ENCODE measurements around the gene MAP4. TPM values are rescaled to one million over a fixed set of nuclear protein-coding genes. Genes with fewer than 3 reads are reported as not detected.

MAP4 gene
- total and polyA plus RNA-seq, 2 of the 13 experiments (the other 11 are each of a cell fraction or from before 2014, with no cell fraction given) = 33.1 to 38.7 TPM

DNA sequence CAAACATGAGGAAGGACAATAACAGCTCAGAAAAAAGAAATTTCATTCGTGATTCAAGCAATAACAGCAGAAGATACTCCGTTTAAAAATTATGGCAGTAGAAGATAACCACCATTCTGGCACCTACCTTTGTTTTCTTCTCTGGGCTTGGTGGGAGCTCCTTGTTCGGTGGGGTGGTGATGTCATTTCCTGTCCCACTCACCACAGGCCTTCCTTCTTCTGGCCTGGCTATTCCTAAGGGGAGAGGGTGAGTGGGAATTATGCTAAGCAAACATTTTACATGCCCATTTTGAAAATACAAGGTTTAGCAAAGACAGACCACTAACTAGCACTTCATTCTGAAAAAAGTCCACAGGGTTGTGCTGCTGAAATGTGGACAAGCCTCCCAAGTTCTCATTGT, 138.9 kb downstream of the MAP4 start:
- no peak overlapping the region for H3K4me3 ChIP-seq (replicated peaks in 1 of 3; ENCODE audit: insufficient read depth in 1 of 3, low read depth in 2 of 3, low read length in 3 of 3)
- no peaks in the 10 kb centered on the region for H4K20me1 ChIP-seq (ENCODE audit: insufficient read depth, low read length)
- H2AFZ ChIP-seq (ENCODE audit: low read length) = no peak overlapping the region
- ATAC-seq (no peak), FAIRE-seq (no peak), DNase-seq (ENCODE audit: low spot score) (no peak)
- ChIA-PET CTCF (ENCODE audit: low intra/inter-chr PET ratio, low total read pairs) (no interaction called here), POLR2A (no interaction called here)
- in situ Hi-C loops (cut with HindIII; ENCODE audit: extremely low pct_ligation_motif_present, low pct_unique_long_range_greater_than_20kb) = no loop called here
- intact Hi-C loops (cut with micrococcal nuclease; ENCODE audit: unreplicated experiment) = no loop called here
- H3K9me3 ChIP-seq (ENCODE audit: low read length) = no peaks in the 10 kb centered on the region
- no peak overlapping the region for H3K9ac ChIP-seq (ENCODE audit: insufficient read depth, low read depth, low read length)
- H3K27me3 ChIP-seq (ENCODE audit: control insufficient read depth in 1 of 2, insufficient read depth in 2 of 2, low read length in 2 of 2) = no peaks in the 10 kb centered on the region
- no peak overlapping the region for H3K4me2 ChIP-seq (ENCODE audit: low read depth, low read length)
- H3K79me2 ChIP-seq (ENCODE audit: insufficient read depth, low read length) = no peaks in the 10 kb centered on the region
- H3K36me3 ChIP-seq (replicated peaks in 1 of 2; ENCODE audit: control insufficient read depth in 1 of 2, insufficient read depth in 2 of 2, low read length in 2 of 2) = peaks cover 8 to 35% of the 10 kb centered on the region in 2 experiments; a peak in 4 of 5 replicates
- no peak overlapping the region for H3K27ac ChIP-seq (ENCODE audit: extremely low read length, insufficient read depth, low read length)
- no peaks in the 10 kb centered on the region for H3K4me1 ChIP-seq (ENCODE audit: insufficient read depth, low read length)
- WGBS (ENCODE audit: low lambda C conversion rate) = 98% methylated on average over 3 of the region's 3 CpGs
- BruUV-seq (replicated peaks) = no TSS peak
- TF ChIP-seq ZNF616 (CRISPR knock-in tag; IDR thresholded peaks at IDR 0.05; ENCODE audit: low read depth) (no peak), ZNF121 (CRISPR knock-in tag; IDR thresholded peaks at IDR 0.05) (no peak), FOXA3 (CRISPR knock-in tag; IDR thresholded peaks at IDR 0.05) (no peak), GABPA (IDR thresholded peaks at IDR 0.05; ENCODE audit: low read depth, low read length) (no peak), GABPA (CRISPR knock-in tag; IDR thresholded peaks at IDR 0.05; ENCODE audit: low read depth) (no peak), THYN1 (CRISPR knock-in tag; IDR thresholded peaks at IDR 0.05; ENCODE audit: borderline replicate concordance, low read depth) (no peak), EED (CRISPR knock-in tag; IDR thresholded peaks at IDR 0.05) (no peak), GATA4 (IDR thresholded peaks at IDR 0.05; ENCODE audit: borderline replicate concordance, low read depth) (no peak), GZF1 (CRISPR knock-in tag; IDR thresholded peaks at IDR 0.05) (no peak), MAF1 (CRISPR knock-in tag; IDR thresholded peaks at IDR 0.05; ENCODE audit: borderline replicate concordance) (no peak), MYNN (CRISPR knock-in tag; IDR thresholded peaks at IDR 0.05; ENCODE audit: low read depth) (no peak), PPARG (CRISPR knock-in tag; conservative IDR thresholded peaks at IDR 0.05) (no peak)
- TF ChIP-seq, protein P1, sequence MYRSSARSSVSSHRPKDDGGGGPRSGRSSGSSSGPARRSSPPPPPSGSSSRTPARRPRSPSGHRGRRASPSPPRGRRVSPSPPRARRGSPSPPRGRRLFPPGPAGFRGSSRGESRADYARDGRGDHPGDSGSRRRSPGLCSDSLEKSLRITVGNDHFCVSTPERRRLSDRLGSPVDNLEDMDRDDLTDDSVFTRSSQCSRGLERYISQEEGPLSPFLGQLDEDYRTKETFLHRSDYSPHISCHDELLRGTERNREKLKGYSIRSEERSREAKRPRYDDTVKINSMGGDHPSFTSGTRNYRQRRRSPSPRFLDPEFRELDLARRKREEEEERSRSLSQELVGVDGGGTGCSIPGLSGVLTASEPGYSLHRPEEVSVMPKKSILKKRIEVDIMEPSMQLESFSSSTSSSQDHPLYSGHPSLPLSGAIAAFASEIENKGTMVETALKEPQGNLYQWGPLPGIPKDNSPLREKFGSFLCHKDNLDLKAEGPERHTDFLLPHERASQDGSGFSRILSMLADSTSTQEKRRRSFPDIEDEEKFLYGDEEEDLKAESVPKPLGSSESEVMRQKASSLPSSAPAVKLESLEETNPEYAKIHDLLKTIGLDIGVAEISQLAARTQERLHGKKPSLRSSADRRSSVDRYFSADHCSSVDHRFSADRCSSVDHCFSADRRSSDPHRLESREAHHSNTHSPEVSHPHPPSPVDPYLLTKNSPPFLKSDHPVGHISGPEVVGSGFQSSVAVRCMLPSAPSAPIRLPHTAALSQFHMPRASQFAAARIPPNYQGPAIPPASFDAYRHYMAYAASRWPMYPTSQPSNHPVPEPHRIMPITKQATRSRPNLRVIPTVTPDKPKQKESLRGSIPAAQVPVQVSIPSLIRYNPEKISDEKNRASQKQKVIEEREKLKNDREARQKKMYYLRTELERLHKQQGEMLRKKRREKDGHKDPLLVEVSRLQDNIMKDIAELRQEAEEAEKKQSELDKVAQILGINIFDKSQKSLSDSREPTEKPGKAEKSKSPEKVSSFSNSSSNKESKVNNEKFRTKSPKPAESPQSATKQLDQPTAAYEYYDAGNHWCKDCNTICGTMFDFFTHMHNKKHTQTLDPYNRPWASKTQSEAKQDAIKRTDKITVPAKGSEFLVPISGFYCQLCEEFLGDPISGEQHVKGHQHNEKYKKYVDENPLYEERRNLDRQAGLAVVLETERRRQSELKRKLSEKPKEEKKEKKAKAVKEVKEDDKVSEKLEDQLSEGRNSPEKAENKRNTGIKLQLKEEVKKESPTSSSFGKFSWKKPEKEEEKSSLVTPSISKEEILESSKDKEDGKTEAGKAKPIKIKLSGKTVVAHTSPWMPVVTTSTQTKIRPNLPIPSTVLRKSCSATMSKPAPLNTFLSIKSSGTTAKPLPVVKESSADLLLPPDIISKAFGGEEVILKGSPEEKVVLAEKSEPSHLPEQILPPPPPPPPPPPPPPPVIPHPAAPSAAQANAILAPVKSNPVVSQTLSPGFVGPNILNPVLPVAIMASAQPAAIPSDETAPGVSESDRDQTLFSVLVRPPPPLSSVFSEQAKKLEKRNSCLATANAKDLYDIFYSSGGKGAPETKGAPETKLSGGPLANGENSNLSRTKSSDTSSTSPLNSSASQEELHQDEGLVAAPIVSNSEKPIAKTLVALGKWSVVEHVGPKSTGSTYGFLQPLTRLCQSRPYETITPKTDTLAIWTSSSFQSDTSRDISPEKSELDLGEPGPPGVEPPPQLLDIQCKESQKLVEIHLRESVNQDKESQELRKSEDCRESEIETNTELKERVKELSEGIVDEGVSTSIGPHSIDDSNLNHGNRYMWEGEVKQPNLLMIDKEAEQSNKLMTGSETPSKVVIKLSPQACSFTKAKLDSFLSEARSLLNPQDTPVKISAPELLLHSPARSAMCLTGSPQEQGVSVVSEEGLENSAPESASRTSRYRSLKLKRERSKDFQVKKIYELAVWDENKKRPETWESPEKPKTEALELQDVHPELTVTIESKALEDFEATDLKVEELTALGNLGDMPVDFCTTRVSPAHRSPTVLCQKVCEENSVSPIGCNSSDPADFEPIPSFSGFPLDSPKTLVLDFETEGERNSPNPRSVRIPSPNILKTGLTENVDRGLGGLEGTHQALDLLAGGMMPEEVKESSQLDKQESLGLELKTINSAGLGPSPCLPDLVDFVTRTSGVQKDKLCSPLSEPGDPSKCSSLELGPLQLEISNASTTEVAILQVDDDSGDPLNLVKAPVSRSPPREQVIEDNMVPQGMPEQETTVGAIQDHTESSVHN (CRISPR knock-in tag; IDR thresholded peaks at IDR 0.05) = no peak
- TF ChIP-seq, protein P2, sequence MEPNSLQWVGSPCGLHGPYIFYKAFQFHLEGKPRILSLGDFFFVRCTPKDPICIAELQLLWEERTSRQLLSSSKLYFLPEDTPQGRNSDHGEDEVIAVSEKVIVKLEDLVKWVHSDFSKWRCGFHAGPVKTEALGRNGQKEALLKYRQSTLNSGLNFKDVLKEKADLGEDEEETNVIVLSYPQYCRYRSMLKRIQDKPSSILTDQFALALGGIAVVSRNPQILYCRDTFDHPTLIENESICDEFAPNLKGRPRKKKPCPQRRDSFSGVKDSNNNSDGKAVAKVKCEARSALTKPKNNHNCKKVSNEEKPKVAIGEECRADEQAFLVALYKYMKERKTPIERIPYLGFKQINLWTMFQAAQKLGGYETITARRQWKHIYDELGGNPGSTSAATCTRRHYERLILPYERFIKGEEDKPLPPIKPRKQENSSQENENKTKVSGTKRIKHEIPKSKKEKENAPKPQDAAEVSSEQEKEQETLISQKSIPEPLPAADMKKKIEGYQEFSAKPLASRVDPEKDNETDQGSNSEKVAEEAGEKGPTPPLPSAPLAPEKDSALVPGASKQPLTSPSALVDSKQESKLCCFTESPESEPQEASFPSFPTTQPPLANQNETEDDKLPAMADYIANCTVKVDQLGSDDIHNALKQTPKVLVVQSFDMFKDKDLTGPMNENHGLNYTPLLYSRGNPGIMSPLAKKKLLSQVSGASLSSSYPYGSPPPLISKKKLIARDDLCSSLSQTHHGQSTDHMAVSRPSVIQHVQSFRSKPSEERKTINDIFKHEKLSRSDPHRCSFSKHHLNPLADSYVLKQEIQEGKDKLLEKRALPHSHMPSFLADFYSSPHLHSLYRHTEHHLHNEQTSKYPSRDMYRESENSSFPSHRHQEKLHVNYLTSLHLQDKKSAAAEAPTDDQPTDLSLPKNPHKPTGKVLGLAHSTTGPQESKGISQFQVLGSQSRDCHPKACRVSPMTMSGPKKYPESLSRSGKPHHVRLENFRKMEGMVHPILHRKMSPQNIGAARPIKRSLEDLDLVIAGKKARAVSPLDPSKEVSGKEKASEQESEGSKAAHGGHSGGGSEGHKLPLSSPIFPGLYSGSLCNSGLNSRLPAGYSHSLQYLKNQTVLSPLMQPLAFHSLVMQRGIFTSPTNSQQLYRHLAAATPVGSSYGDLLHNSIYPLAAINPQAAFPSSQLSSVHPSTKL (CRISPR knock-in tag; IDR thresholded peaks at IDR 0.05) = no peak
